PC-9 (cell line): ENCODE results near the gene RCBTB1. TPM values are rescaled to one million over a fixed set of nuclear protein-coding genes. Genes with fewer than 3 reads are reported as not detected.

Experiments used
- BruUV-seq: library from RNA; stranded (reverse); fragments of 400-500 nt; replicated peaks from 2 replicates; lab custom pipeline; 2021; lab: Mats Ljungman, UMichigan
- CTCF ChIA-PET: fragments of 300-600 bp; sonication (Branson Sonifier 250); formaldehyde crosslinking; loops from one replicate; lab custom pipeline; 2022; ENCODE audit warnings: antibody characterized with exemption; lab: Charles Lee
- POLR2A ChIA-PET: fragments of 300-600 bp; sonication (Branson Sonifier 250); formaldehyde crosslinking; loops from one replicate; lab custom pipeline; 2022; ENCODE audit warnings: antibody characterized with exemption; ENCODE audit not compliant: unreplicated experiment; lab: Charles Lee
- DNase-seq, 2 experiments: peaks; one replicate each; pipeline versions ENCODE4 v3.0.0 to v3.0.0-alpha.2; 2015 to 2022; ENCODE audit warnings: mixed read lengths in 1 of 2
- H2AFZ ChIP-seq: fragments of 200-600 bp; sonication (generic); 2 replicates; pipeline ENCODE4 v1.8.1; 2017; ENCODE audit warnings: antibody characterized with exemption
- H3F3A ChIP-seq: fragments of 200-600 bp; sonication (generic); 2 replicates; pipeline ENCODE4 v1.8.1; 2017; ENCODE audit warnings: antibody characterized with exemption, mild to moderate bottlenecking, low read depth; ENCODE audit not compliant: insufficient read depth
- H3K27ac ChIP-seq: fragments of 200-600 bp; sonication (generic); 2 replicates; pipeline ENCODE4 v1.6.1; 2016; ENCODE audit warnings: mixed run types
- H3K27me3 ChIP-seq: fragments of 200-600 bp; sonication (generic); 2 replicates; pipeline ENCODE4 v1.6.1; 2016; ENCODE audit warnings: low read depth, mixed run types; ENCODE audit not compliant: insufficient read depth
- H3K36me3 ChIP-seq: fragments of 200-600 bp; sonication (generic); 2 replicates; pipeline ENCODE4 v1.6.1; 2016; ENCODE audit warnings: low read depth, mixed run types
- H3K4me1 ChIP-seq: fragments of 200-600 bp; sonication (generic); replicated peaks from 2 replicates; pipeline ENCODE4 v1.6.1; 2016; ENCODE audit warnings: mixed run types; ENCODE audit not compliant: insufficient read depth
- H3K4me2 ChIP-seq: fragments of 200-600 bp; sonication (generic); 2 replicates; pipeline ENCODE4 v1.6.1; 2017; ENCODE audit warnings: mixed run types
- H3K4me3 ChIP-seq: fragments of 200-600 bp; sonication (generic); 2 replicates; pipeline ENCODE4 v1.6.1; 2016; ENCODE audit warnings: mixed run types
- H3K79me2 ChIP-seq: fragments of 200-600 bp; sonication (generic); 2 replicates; pipeline ENCODE4 v1.6.1; 2017; ENCODE audit warnings: low read depth, mixed run types
- H3K9me2 ChIP-seq: fragments of 200-600 bp; sonication (generic); 2 replicates; pipeline ENCODE4 v1.8.1; 2017; ENCODE audit warnings: mild to moderate bottlenecking; ENCODE audit not compliant: insufficient read depth
- H3K9me3 ChIP-seq: fragments of 200-600 bp; sonication (generic); 2 replicates; pipeline ENCODE4 v1.8.1; 2016; ENCODE audit warnings: low read depth; ENCODE audit not compliant: insufficient read depth
- H4K20me1 ChIP-seq: fragments of 200-600 bp; sonication (generic); 2 replicates; pipeline ENCODE4 v1.8.1; 2017; ENCODE audit not compliant: insufficient read depth
- CTCF ChIP-seq: fragments of 200-600 bp; sonication (generic); conservative IDR thresholded peaks from 2 replicates; pipeline ENCODE4 v1.6.1; 2017; ENCODE audit warnings: mixed run types, antibody characterized with exemption, mild to moderate bottlenecking, moderate library complexity
- EZH2 ChIP-seq: fragments of 200-600 bp; sonication (generic); IDR thresholded peaks from 2 replicates; pipeline ENCODE4 v1.8.0; 2017; ENCODE audit warnings: antibody characterized with exemption, low read depth
- intact Hi-C: fragments of 100-400 bp; cut with micrococcal nuclease; formaldehyde crosslinking; loops from one replicate; pipeline ENCODE4 v1.10.0; 2022; ENCODE audit not compliant: unreplicated experiment
- total RNA-seq: library from RNA; stranded (reverse); gene quantifications from 2 replicates; pipeline ENCODE4 v1.2.3, GENCODE V29; 2021

RCBTB1 gene
- total RNA-seq, 1 experiment from 2014 or later, result 16.1 TPM

DNA sequence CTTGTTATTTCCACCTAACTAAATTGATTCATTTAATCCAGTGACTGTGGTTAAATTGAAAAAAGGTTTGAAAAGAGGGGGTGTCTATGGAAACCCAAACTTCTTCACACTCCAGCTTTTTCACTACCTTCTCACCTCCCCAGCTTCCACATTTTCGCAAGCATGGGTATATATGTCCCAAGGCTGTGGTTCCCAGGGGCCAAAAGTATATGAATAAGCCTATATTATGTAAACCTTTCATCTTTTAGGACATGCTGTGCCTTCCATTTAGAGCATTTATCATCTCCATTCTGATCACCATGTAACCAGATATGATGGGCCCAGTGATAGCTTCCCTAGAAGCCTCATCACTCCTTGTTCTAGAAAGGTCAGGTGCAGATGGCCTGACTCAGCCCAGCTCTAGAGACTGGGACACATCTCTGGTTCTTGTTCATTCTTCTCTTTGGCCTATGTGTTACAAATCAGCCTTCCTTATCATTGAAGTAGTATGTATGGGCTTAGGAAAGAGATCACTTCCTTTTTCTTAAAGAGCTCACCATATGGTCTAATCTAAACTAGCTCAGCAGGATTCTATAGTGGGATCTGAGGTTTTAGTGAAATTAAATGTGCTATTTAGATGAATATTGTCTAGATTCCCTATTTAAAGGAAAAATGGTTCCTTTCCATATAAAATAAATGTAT is 23.4 kb upstream of the RCBTB1 start:
- intact Hi-C loops, result loop anchor here (10.0 kb wide), 1 partner anchor 504 kb away; no protein-coding TSS in a partner anchor
- BruUV-seq, result no TSS peak
- TF ChIP-seq CTCF (no peak), EZH2 (no peak)
- ChIA-PET POLR2A (interaction anchor here (0.6 kb wide), 2 partner anchors 83 to 389 kb away, joined by 4 to 6 read pairs; partner anchors contain the start of gene EBPL), CTCF (interaction anchor here (0.7 to 1.3 kb wide), 2 partner anchors 325 to 509 kb away, joined by 3 to 5 read pairs; no protein-coding TSS in a partner anchor)
- H3K27me3 ChIP-seq, result no peaks in the 10 kb centered on the region
- no peaks in the 10 kb centered on the region for H3K4me1 ChIP-seq
- H3K79me2 ChIP-seq, result no peaks in the 10 kb centered on the region
- H3K9me3 ChIP-seq, result no peaks in the 10 kb centered on the region
- no peaks in the 10 kb centered on the region for H4K20me1 ChIP-seq
- H3K9me2 ChIP-seq, result no peaks in the 10 kb centered on the region
- DNase-seq, result no peak
- H3K4me3 ChIP-seq, result no peak overlapping the region
- H3K4me2 ChIP-seq, result no peak overlapping the region
- H3K36me3 ChIP-seq, result no peaks in the 10 kb centered on the region
- H3K27ac ChIP-seq, result no peak overlapping the region
- H2AFZ ChIP-seq, result no peak overlapping the region
- H3F3A ChIP-seq, result no peaks in the 10 kb centered on the region; the same call in 1 of the 2 replicates

GRCh38 chr13:49607761-49608160 is 22.4 kb upstream of the RCBTB1 start:
- no peaks in the 10 kb centered on the region for H4K20me1 ChIP-seq
- no peaks in the 10 kb centered on the region for H3K4me1 ChIP-seq
- H3K27me3 ChIP-seq, result no peaks in the 10 kb centered on the region
- intact Hi-C loops, result loop anchor here (1.0 to 10.0 kb wide), 7 partner anchors 163 to 1463 kb away; partner anchors contain the start of genes CAB39L and SETDB2
- TF ChIP-seq CTCF (no peak), EZH2 (no peak)
- ChIA-PET POLR2A (no interaction called here), CTCF (interaction anchor here (0.6 to 1.3 kb wide), 3 partner anchors 114 to 1369 kb away, joined by 3 read pairs; no protein-coding TSS in a partner anchor)
- H3K9me2 ChIP-seq, result no peaks in the 10 kb centered on the region
- H3K9me3 ChIP-seq, result no peaks in the 10 kb centered on the region
- H2AFZ ChIP-seq, result no peak overlapping the region
- no peak overlapping the region for H3K27ac ChIP-seq
- H3K79me2 ChIP-seq, result no peaks in the 10 kb centered on the region
- BruUV-seq, result no TSS peak
- H3K4me3 ChIP-seq, result no peak overlapping the region
- H3F3A ChIP-seq, result no peaks in the 10 kb centered on the region
- no peak for DNase-seq
- H3K36me3 ChIP-seq, result no peaks in the 10 kb centered on the region
- H3K4me2 ChIP-seq, result no peak overlapping the region

DNA sequence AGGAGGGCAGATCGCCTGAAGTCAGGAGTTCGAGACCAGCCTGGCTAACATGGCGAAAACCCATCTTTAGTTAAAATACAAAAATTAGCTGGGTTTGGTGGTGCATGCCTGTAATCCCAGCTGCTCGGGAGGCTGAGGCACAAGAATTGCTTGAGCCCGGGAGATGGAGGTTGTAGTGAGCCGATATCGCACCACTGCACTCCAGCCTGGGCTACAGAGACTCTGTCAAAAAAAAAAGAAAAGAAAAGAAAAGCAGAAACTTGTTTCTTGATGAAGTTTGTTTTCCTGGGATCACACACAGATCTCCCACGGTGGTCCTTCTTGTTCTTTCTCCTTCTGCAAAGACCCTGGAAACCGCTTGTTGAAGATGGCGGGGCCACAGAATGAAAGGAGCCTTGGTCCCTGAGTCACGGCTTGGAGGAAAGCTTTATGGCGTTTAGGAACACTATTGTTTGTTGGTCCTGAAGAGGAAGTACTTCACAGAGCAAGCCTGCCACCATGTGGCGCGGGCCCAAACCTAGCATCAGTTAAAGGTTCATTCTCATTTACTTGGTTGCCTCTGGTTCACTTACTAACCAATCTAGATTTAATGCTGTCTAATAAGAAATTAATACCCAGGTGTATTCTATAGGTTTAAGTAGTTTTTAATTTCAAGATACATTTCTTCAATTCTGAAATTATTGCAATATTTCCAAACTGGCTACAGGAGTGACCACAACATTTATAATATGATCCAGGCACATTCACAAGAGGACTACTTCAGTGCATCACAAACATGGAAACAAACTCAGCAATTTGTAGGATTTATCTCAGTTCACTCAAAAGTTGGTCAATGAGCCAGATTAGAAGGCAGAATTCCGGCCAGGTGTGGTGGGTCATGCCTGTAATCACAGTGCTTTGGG is 21.6 kb upstream of the RCBTB1 start:
- DNase-seq, result peak; percentile 69 to 75
- TF ChIP-seq EZH2, result no peak
- TF ChIP-seq CTCF, result peak; percentile 82
- ChIA-PET CTCF (interaction anchor here (0.6 to 1.3 kb wide), 6 partner anchors 114 to 1368 kb away, joined by 3 to 4 read pairs (median 3); partner anchors contain the start of genes CAB39L and SETDB2), POLR2A (interaction anchor here (0.5 kb wide), 1 partner anchor 832 kb away, joined by 3 read pairs; no protein-coding TSS in a partner anchor)
- H3F3A ChIP-seq, result peaks cover 6% of the 10 kb centered on the region; the same call in 1 of the 2 replicates
- intact Hi-C loops, result loop anchor here (1.0 to 10.0 kb wide), 7 partner anchors 162 to 1464 kb away; partner anchors contain the start of genes CAB39L and SETDB2
- no peaks in the 10 kb centered on the region for H3K79me2 ChIP-seq
- no peak overlapping the region for H3K4me3 ChIP-seq
- no peaks in the 10 kb centered on the region for H3K9me2 ChIP-seq
- peak overlapping the region; percentile 61 for H3K4me2 ChIP-seq
- H4K20me1 ChIP-seq, result no peaks in the 10 kb centered on the region
- H3K36me3 ChIP-seq, result no peaks in the 10 kb centered on the region
- H3K9me3 ChIP-seq, result no peaks in the 10 kb centered on the region
- H3K27ac ChIP-seq, result no peak overlapping the region
- no TSS peak for BruUV-seq
- H2AFZ ChIP-seq, result peak overlapping the region; percentile 49; the same call in 1 of the 2 replicates
- no peaks in the 10 kb centered on the region for H3K4me1 ChIP-seq
- no peaks in the 10 kb centered on the region for H3K27me3 ChIP-seq
